Measurements from ENCODE around the gene DTD2.

DTD2 gene

DNA sequence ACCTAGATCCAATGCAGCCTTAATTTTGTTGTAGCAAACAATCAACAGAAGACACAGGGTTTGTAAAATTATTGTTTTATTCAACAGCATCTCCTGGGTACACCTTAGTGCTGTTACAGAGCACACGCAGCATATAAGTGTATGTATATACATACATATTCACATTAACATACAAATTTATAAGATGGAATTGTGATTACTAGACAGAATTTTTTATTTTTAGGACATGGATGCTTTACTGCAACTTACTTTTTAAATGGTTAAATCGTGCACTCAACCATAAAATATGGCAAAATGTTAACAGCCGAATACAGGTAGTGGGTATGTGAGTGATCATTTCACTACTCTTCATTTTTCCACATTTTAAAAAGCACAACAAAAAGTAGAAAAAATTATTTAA, 53.6 kb downstream of the DTD2 start:
- DNase-seq: no peak

- no peak for DNase-seq
Measured at GRCh38 chr14:31402764-31403439, 54.4 kb downstream of the DTD2 start.

- no peak for DNase-seq
Measured at GRCh38 chr14:31401369-31401932, 55.9 kb downstream of the DTD2 start.

- DNase-seq: no peak
Measured at GRCh38 chr14:31400031-31400638, 57.2 kb downstream of the DTD2 start.

Measured in NCI-H2081 treated with DMSO at 0.1 percent for 48 hours (cell line).